Stimulated activated CD8-positive, alpha-beta memory T cell treated with anti-CD3 and anti-CD28 coated beads, Interleukin-12 subunit alpha, Interleukin-12 subunit beta, amount 100 ng/mL, for 24 hours (primary cell): Measurements from ENCODE around the gene GPX3.

Source experiments
- DNase-seq: peaks from one replicate; pipeline ENCODE4 v3.0.0-alpha.2; 2020; ENCODE audit errors: extremely low read depth

Gene GPX3

DNA sequence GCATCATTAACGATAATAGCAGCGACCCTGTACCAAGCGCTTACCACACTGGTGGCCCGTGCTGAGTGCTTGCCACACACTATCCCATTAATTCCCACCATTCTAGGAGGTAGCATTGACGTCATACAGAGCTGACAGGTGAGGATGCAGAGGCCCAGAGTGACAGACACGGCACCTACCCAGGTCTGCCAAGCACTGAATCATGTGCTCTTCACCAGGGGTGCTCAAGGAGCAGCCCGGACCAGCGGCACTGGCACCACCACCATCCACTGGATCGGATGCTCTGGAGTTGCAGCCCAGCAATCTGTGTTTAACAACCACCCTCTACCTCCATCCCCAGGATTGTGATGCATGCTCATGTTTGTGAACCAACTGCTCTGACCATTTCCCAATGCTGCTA lies 57.0 kb downstream of the GPX3 start:
- DNase-seq: no peak

- DNase-seq: no peak
Measured at GRCh38 chr5:151077967-151078366, 57.6 kb downstream of the GPX3 start.
